NCI-H510A (cell line): ENCODE measurements around the gene FAM170B.

Source experiments
- DNase-seq: peaks from one replicate; lab custom pipeline; 2025; lab: John Stamatoyannopoulos, UW

Gene FAM170B

GRCh38 chr10:49169776-49170175 is 36.0 kb upstream of the FAM170B start:
- DNase-seq = no peak

- DNase-seq = no peak
Observed at GRCh38 chr10:49168831-49169500, 35.1 kb upstream of the FAM170B start.

GRCh38 chr10:49168171-49168540 is 34.3 kb upstream of the FAM170B start:
- no peak for DNase-seq

GRCh38 chr10:49167425-49168170 is 33.8 kb upstream of the FAM170B start:
- DNase-seq = no peak

- DNase-seq = no peak
Observed at GRCh38 chr10:49166484-49167400, 32.9 kb upstream of the FAM170B start.

GRCh38 chr10:49165821-49166483 is 32.1 kb upstream of the FAM170B start:
- no peak for DNase-seq

- DNase-seq = no peak
Observed at GRCh38 chr10:49165259-49165658, 31.4 kb upstream of the FAM170B start.

GRCh38 chr10:49164559-49165188 is 30.9 kb upstream of the FAM170B start:
- no peak for DNase-seq

- DNase-seq = no peak
Observed at GRCh38 chr10:49163741-49164140, 29.9 kb upstream of the FAM170B start.

- DNase-seq = no peak
Observed at GRCh38 chr10:49162761-49163310, 29.0 kb upstream of the FAM170B start.

GRCh38 chr10:49162063-49162462 is 28.2 kb upstream of the FAM170B start:
- no peak for DNase-seq

- DNase-seq = no peak
Observed at GRCh38 chr10:49161411-49161997, 27.7 kb upstream of the FAM170B start.

- no peak for DNase-seq
Observed at GRCh38 chr10:49160814-49161213, 27.0 kb upstream of the FAM170B start.

GRCh38 chr10:49160110-49160509 is 26.3 kb upstream of the FAM170B start:
- no peak for DNase-seq

GRCh38 chr10:49158915-49159314 is 25.1 kb upstream of the FAM170B start:
- no peak for DNase-seq

GRCh38 chr10:49158404-49158803 is 24.6 kb upstream of the FAM170B start:
- DNase-seq = no peak

GRCh38 chr10:49157229-49157628 is 23.4 kb upstream of the FAM170B start:
- no peak for DNase-seq

GRCh38 chr10:49154641-49155040 is 20.8 kb upstream of the FAM170B start:
- no peak for DNase-seq

GRCh38 chr10:49153971-49154370 is 20.1 kb upstream of the FAM170B start:
- no peak for DNase-seq

GRCh38 chr10:49153115-49153514 is 19.3 kb upstream of the FAM170B start:
- DNase-seq = no peak

- DNase-seq = no peak
Observed at GRCh38 chr10:49152663-49153062, 18.8 kb upstream of the FAM170B start.
